SJCRH30 (cell line): Measurements from ENCODE around the gene NOX1. TPM values are rescaled to one million over a fixed set of nuclear protein-coding genes. Genes with fewer than 3 reads are reported as not detected.

Experiments used
- DNase-seq, 2 experiments: peaks; one replicate each; pipeline ENCODE4 v3.0.0-alpha.2; 2015 to 2020
- H3K27ac ChIP-seq: fragments of 250-450 bp; sonication (Bioruptor Pico); 2 replicates; pipeline ENCODE4 v1.5.1; 2020; ENCODE audit warnings: mild to moderate bottlenecking, moderate library complexity
- H3K27me3 ChIP-seq: fragments of 250-450 bp; sonication (Bioruptor Pico); 2 replicates; pipeline ENCODE4 v1.5.1; 2020; ENCODE audit warnings: mild to moderate bottlenecking, moderate library complexity
- H3K36me3 ChIP-seq: fragments of 250-450 bp; sonication (Bioruptor Pico); 2 replicates; pipeline ENCODE4 v1.5.1; 2020; ENCODE audit warnings: mild to moderate bottlenecking, moderate library complexity
- H3K4me1 ChIP-seq: fragments of 250-450 bp; sonication (Bioruptor Pico); 2 replicates; pipeline ENCODE4 v1.5.1; 2020; ENCODE audit warnings: mild to moderate bottlenecking, moderate library complexity
- H3K4me3 ChIP-seq: fragments of 250-450 bp; sonication (Bioruptor Pico); 2 replicates; pipeline ENCODE4 v1.5.1; 2020; ENCODE audit warnings: mild to moderate bottlenecking, moderate library complexity
- H3K9me3 ChIP-seq: fragments of 250-450 bp; sonication (Bioruptor Pico); replicated peaks from 2 replicates; pipeline ENCODE4 v1.5.1; 2020; ENCODE audit warnings: mild to moderate bottlenecking, moderate library complexity
- total RNA-seq: library from RNA; depleted of rRNA; stranded (reverse); fragments of >200 nt; shearing (Covaris generic); gene quantifications from 2 replicates; pipeline ENCODE4 v1.2.3, GENCODE V29; 2014; rRNA removed

NOX1 gene
- total RNA-seq, result not detected in 2 replicates

DNA sequence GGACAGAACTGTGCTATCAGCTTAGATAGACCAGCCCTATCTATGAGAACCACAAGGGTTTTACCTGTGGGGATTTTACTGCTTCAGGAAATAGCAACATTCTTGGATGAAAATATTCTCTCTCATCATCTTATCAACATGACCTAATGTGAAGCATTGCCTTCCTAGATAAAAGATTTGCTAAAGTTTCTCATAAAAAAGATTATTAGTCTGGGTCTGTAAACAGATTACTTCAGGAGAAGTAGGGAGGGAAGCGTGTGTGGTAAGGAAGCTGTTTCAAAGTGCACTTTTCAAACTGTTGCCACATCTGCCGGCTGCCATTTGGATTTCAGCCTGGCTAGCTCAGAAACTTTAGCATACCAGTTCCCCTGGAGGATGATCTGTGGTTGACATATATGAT, at the start of gene NOX1:
Gene NOX1, minus strand, starts transcription at position 35 of the 400 bp plus-strand sequence. CDS start 220 bp downstream, outside the sequence.
- no peaks in the 10 kb centered on the region for H3K36me3 ChIP-seq
- no peaks in the 10 kb centered on the region for H3K4me1 ChIP-seq
- H3K27me3 ChIP-seq, result no peaks in the 10 kb centered on the region
- no peaks in the 10 kb centered on the region for H3K9me3 ChIP-seq
- no peak within 1 kb of the TSS for H3K4me3 ChIP-seq
- no peak within 1 kb of the TSS for H3K27ac ChIP-seq
- DNase-seq, result no peak

DNA sequence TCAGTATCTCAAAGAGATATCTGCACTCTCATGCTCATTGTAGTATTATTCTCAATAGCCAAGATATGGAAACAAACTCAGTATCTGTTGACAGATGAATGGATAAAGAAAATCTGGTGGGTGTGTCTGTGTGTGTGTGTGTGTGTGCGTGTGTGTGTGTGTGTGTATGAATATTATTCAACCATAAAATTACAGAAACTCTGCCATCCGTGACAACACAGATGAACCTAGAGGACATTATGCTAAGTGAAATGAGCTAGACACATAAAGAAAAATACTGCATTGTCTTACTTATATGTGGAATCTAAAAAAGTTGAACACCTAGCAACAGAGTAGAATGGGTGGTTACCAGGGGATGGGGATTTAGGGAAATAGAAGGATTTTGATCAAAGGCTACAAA, 41.4 kb upstream of the NOX1 start:
- Histone ChIP-seq H3K36me3 (no peaks in the 10 kb centered on the region), H3K4me1 (no peaks in the 10 kb centered on the region), H3K4me3 (no peak overlapping the region), H3K27ac (no peak overlapping the region), H3K27me3 (no peaks in the 10 kb centered on the region), H3K9me3 (no peaks in the 10 kb centered on the region)
- DNase-seq, result no peak

GRCh38 chrX:100913111-100913510, 39.0 kb upstream of the NOX1 start:
- no peaks in the 10 kb centered on the region for H3K27me3 ChIP-seq
- no peaks in the 10 kb centered on the region for H3K9me3 ChIP-seq
- no peaks in the 10 kb centered on the region for H3K36me3 ChIP-seq
- no peak overlapping the region for H3K27ac ChIP-seq
- H3K4me1 ChIP-seq, result no peaks in the 10 kb centered on the region
- no peak for DNase-seq
- no peak overlapping the region for H3K4me3 ChIP-seq

DNA sequence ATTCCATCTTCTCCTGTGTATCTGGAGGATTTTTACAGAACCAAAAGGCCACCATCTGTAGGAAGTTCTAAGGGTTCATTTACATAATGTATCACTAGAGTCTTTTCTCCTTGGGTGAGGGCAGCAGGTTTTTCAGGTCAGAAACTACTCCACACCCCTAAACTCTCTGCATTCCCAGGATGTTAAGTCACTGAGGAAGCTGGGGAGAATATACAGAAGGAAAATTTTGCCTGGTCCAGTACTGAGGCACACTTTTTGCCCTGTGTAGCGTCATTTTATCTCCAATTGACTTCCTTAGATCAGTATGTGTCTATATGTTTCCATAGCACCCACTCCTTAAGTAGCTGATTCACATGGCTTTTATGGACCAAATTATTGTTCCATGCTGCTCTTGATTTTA, 37.6 kb upstream of the NOX1 start:
- no peak overlapping the region for H3K27ac ChIP-seq
- no peak overlapping the region for H3K4me3 ChIP-seq
- no peaks in the 10 kb centered on the region for H3K27me3 ChIP-seq
- DNase-seq, result no peak
- no peaks in the 10 kb centered on the region for H3K4me1 ChIP-seq
- H3K36me3 ChIP-seq, result no peaks in the 10 kb centered on the region
- no peaks in the 10 kb centered on the region for H3K9me3 ChIP-seq

- no peak overlapping the region for H3K27ac ChIP-seq
- no peaks in the 10 kb centered on the region for H3K9me3 ChIP-seq
- H3K27me3 ChIP-seq, result no peaks in the 10 kb centered on the region
- H3K36me3 ChIP-seq, result no peaks in the 10 kb centered on the region
- DNase-seq, result no peak
- H3K4me1 ChIP-seq, result no peaks in the 10 kb centered on the region
- no peak overlapping the region for H3K4me3 ChIP-seq
Measured at GRCh38 chrX:100905620-100906019, 31.5 kb upstream of the NOX1 start.

GRCh38 chrX:100904433-100904832, 30.3 kb upstream of the NOX1 start:
- Histone ChIP-seq H3K9me3 (no peaks in the 10 kb centered on the region), H3K4me1 (no peaks in the 10 kb centered on the region), H3K4me3 (no peak overlapping the region), H3K27ac (no peak overlapping the region), H3K27me3 (no peaks in the 10 kb centered on the region), H3K36me3 (no peaks in the 10 kb centered on the region)
- no peak for DNase-seq

DNA sequence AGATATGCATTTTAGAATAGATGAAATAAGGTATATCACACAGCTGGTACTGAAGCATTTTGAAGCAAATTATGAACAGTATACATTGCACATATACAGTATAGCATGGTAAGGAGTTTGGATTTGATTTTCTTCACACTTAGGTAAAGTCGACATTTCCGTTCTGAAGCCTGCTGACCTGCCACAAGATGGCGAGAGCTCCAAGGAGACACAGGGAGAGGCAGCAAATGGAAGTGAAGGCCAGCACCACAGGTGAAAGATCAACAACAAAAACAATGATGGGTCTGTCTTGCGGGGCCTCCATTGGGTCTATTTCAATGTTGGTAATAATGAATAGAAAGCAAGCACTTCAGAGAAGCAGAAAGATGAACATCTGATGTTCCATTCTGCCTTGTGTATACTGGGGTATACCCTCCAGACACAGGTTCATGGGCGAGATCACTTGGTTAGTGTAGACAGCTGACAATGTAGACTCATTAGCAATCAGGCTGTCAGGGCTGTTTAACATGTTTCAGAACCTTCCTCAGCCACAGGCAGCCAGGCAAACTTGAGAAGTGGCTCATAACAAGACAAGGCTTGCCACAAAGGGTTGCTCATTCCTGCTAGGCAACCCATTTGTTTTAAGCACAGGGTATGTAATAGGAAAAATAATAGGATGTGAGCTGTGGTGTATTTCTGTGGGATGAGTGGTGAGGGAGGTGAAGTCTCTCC, 21.4 kb upstream of the NOX1 start:
- DNase-seq, result peak; percentile 26 to 53

GRCh38 chrX:100883654-100884053, 9.5 kb upstream of the NOX1 start:
- Histone ChIP-seq H3K9me3 (no peaks in the 10 kb centered on the region), H3K27me3 (no peaks in the 10 kb centered on the region), H3K4me1 (no peaks in the 10 kb centered on the region), H3K27ac (no peak overlapping the region), H3K4me3 (no peak overlapping the region), H3K36me3 (no peaks in the 10 kb centered on the region)
- DNase-seq, result no peak

More for the DNA sequence above, 21.4 kb upstream of the NOX1 start:
- H3K4me3 ChIP-seq, result no peak overlapping the region
- no peaks in the 10 kb centered on the region for H3K36me3 ChIP-seq
- no peaks in the 10 kb centered on the region for H3K4me1 ChIP-seq
- no peaks in the 10 kb centered on the region for H3K9me3 ChIP-seq
- H3K27me3 ChIP-seq, result no peaks in the 10 kb centered on the region
- no peak overlapping the region for H3K27ac ChIP-seq

DNA sequence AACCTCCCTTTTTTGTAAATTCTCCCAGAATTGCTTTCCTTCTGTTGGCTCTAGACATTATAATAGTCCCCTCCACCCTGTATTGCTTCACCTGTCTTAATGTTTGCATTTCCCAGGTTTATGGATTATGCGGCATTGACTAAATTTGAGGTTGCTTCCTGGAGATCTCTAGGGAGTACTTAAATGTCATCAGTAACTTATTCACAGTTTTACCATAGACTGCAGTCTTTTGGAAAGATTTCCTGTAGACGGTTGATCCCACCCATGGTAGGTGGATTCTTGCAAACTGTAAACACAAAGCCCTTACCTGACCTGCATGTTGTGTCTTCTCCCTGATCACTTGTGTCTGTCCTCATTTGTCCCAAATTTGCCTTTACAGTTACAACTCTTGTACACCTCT, 6.2 kb upstream of the NOX1 start:
- H3K4me1 ChIP-seq, result no peaks in the 10 kb centered on the region
- DNase-seq, result no peak
- no peaks in the 10 kb centered on the region for H3K9me3 ChIP-seq
- H3K4me3 ChIP-seq, result no peak overlapping the region
- no peaks in the 10 kb centered on the region for H3K27me3 ChIP-seq
- no peaks in the 10 kb centered on the region for H3K36me3 ChIP-seq
- H3K27ac ChIP-seq, result no peak overlapping the region

DNA sequence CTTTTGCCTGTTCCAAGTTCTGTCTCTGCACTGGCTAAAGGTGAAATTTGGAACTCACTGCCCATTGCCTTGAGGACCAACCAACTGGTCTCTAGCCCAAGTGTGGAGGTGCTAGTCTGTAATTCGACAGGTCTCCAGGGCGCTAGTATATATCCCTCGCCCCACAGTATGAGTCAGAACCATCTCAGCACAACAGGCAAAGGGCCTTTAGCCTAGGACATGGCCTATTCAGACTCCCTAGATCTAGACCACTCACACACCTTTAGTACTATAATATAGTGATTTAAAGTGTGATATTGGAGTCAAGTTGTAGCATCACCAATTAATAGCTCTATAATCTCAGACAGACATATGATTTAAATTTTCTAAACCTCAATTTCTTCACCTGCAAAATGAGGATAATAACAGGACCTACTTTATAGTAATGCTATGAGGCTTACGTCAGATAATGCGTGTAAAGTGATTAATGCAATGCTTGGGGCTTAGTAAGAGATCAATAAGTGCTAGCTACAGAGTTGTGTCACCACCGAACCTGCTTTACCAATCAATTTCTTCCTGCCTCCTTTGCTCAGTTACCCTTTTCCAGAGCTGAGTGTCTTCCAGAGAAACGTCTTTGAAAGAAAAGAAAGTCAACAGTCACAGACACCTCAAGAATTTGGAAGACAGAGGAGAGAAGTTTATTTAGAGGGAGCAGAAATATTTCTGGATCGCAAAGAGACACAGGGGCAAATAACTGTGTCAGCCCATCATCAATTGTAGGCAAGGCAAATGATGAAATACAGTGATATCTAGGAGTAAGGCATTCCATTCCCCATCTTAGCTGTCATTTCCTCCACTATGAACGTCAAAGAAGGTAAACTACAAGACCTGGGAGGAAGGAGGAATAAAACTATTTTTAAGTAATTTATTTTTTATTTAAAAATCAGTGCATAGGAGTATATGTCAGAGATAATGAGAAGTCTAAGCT, 2.3 kb downstream of the NOX1 start:
- H3K27me3 ChIP-seq, result no peaks in the 10 kb centered on the region
- no peak overlapping the region for H3K27ac ChIP-seq
- no peaks in the 10 kb centered on the region for H3K36me3 ChIP-seq
- no peak overlapping the region for H3K4me3 ChIP-seq
- no peak for DNase-seq
- H3K4me1 ChIP-seq, result no peaks in the 10 kb centered on the region
- H3K9me3 ChIP-seq, result no peaks in the 10 kb centered on the region

DNA sequence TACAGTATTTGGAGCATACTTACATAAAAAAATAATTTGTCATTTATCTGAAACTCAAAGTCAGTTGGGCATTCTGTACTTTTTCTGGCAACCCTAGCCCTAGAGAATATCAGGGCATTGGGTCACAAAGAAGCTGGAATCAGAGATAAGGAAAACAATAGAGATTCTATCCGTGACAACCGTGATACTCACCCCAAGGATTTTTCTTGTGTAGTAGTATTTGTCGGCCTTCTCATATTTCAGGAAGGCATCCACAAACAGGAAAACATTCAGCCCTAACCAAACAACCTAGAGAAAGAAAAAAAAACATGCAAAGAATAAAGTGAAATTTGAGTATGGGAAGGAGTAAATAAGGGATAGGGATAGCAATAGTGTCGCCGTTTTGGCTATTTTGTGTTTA, 3.6 kb downstream of the NOX1 start:
- Histone ChIP-seq H3K4me3 (no peak overlapping the region), H3K36me3 (no peaks in the 10 kb centered on the region), H3K9me3 (no peaks in the 10 kb centered on the region), H3K27me3 (no peaks in the 10 kb centered on the region), H3K27ac (no peak overlapping the region), H3K4me1 (no peaks in the 10 kb centered on the region)
- no peak for DNase-seq

DNA sequence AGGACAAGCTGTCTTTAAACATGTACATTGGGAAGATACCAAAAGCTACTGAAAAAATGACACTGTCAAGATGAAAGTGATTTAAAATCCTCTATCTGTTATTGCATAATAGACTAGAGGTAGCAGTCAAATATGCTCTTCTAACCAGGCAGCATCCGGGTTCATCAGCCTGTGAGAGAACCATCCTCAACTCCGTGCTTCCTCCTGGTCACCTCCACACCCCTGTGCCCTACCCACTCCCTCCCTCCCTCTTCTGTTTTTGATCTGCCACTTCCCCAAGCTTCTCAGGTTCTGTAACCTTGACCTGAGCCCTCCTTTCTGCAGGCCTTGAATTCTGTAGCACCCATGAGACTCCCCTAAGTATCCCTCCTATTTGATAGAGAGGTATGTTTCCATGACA, 5.9 kb downstream of the NOX1 start:
- no peak for DNase-seq
- Histone ChIP-seq H3K4me1 (no peaks in the 10 kb centered on the region), H3K27me3 (no peaks in the 10 kb centered on the region), H3K36me3 (no peaks in the 10 kb centered on the region), H3K27ac (no peak overlapping the region), H3K9me3 (no peaks in the 10 kb centered on the region), H3K4me3 (no peak overlapping the region)

GRCh38 chrX:100864657-100865391, 9.3 kb downstream of the NOX1 start:
- no peak for DNase-seq
- H3K27ac ChIP-seq, result no peak overlapping the region
- no peak overlapping the region for H3K4me3 ChIP-seq
- H3K4me1 ChIP-seq, result no peaks in the 10 kb centered on the region
- no peaks in the 10 kb centered on the region for H3K9me3 ChIP-seq
- H3K27me3 ChIP-seq, result no peaks in the 10 kb centered on the region
- H3K36me3 ChIP-seq, result no peaks in the 10 kb centered on the region

- Histone ChIP-seq H3K9me3 (no peaks in the 10 kb centered on the region), H3K27me3 (no peaks in the 10 kb centered on the region), H3K27ac (no peak overlapping the region), H3K4me1 (no peaks in the 10 kb centered on the region), H3K36me3 (no peaks in the 10 kb centered on the region), H3K4me3 (no peak overlapping the region)
- DNase-seq, result no peak
Measured at GRCh38 chrX:100863326-100863864, 10.8 kb downstream of the NOX1 start.

- no peak for DNase-seq
- H3K27me3 ChIP-seq, result no peaks in the 10 kb centered on the region
- no peak overlapping the region for H3K4me3 ChIP-seq
- H3K27ac ChIP-seq, result no peak overlapping the region
- no peaks in the 10 kb centered on the region for H3K36me3 ChIP-seq
- no peaks in the 10 kb centered on the region for H3K4me1 ChIP-seq
- H3K9me3 ChIP-seq, result no peaks in the 10 kb centered on the region
Measured at GRCh38 chrX:100852810-100853209, 21.3 kb downstream of the NOX1 start.
